ENCODE data around the gene COL13A1. TPM values are rescaled to one million over a fixed set of nuclear protein-coding genes. Genes with fewer than 3 reads are reported as not detected.

The COL13A1 gene
- total RNA-seq, 1 experiment from 2014 or later, result 3.6 TPM

- no peak overlapping the region for H3T11ph ChIP-seq (ENCODE audit: low read length)
- H3K79me2 ChIP-seq (ENCODE audit: insufficient read depth, low read length), result no peaks in the 10 kb centered on the region
- H3K27ac Mint-ChIP-seq, result no peak overlapping the region
- no peak overlapping the region for H2BK20ac ChIP-seq (ENCODE audit: low read depth, low read length, poor library complexity, severe bottlenecking)
- no peak overlapping the region for H3K4me3 Mint-ChIP-seq
- no peak overlapping the region for H3K56ac ChIP-seq (ENCODE audit: insufficient read length, low read depth, low read length)
- no peak overlapping the region for H2BK120ac ChIP-seq (ENCODE audit: low read depth, low read length, poor library complexity, severe bottlenecking)
- no peak overlapping the region for H2BK5ac ChIP-seq (ENCODE audit: insufficient read length, low read length)
- no peaks in the 10 kb centered on the region for H3K79me1 ChIP-seq (ENCODE audit: insufficient read depth, low read depth, low read length, poor library complexity, severe bottlenecking)
- no peak overlapping the region for H4K91ac ChIP-seq (ENCODE audit: insufficient read length, low read depth, low read length)
- H3K27me3 Mint-ChIP-seq (ENCODE audit: low read depth), result peaks cover 40% of the 10 kb centered on the region
- peaks cover 4 to 11% of the 10 kb centered on the region in 2 experiments for H3K9me3 Mint-ChIP-seq
- H3K9me3 ChIP-seq (ENCODE audit: control insufficient read depth, low read depth, low read length), result no peaks in the 10 kb centered on the region
- no peaks in the 10 kb centered on the region; a peak in 1 of 7 replicates for H3K36me3 Mint-ChIP-seq (ENCODE audit: insufficient read depth in 1 of 3, low read depth in 3 of 3)
- no peaks in the 10 kb centered on the region for H3K23me2 ChIP-seq (ENCODE audit: insufficient read length, low read depth, low read length, poor library complexity, severe bottlenecking)
- no peak overlapping the region for H3K27ac ChIP-seq (ENCODE audit: insufficient read length, low read depth, low read length)
- H2AFZ ChIP-seq (ENCODE audit: low read length), result no peak overlapping the region
- peaks cover 0 to 6% of the 10 kb centered on the region in 2 experiments; a peak in 1 of 4 replicates for H3K4me1 Mint-ChIP-seq
- no peaks in the 10 kb centered on the region for H3K4me1 ChIP-seq (ENCODE audit: insufficient read depth, low read length)
- DNase-seq, result no peak
- no peaks in the 10 kb centered on the region for H3K27me3 ChIP-seq (ENCODE audit: insufficient read depth, low read length)
- H2BK15ac ChIP-seq (ENCODE audit: low read depth, low read length), result no peak overlapping the region
- H3K9ac ChIP-seq (ENCODE audit: extremely low read depth, insufficient read length, low read length), result no peak overlapping the region
- no peak overlapping the region for H3K14ac ChIP-seq (ENCODE audit: insufficient read depth, low read length)
- H4K8ac ChIP-seq (replicated peaks; ENCODE audit: insufficient read length, low read depth, low read length), result no peak overlapping the region
- H4K5ac ChIP-seq (ENCODE audit: insufficient read length, low read depth, low read length), result no peak overlapping the region
- no peak for TF ChIP-seq CTCF (conservative IDR thresholded peaks at IDR 0.05)
- H3K4me2 ChIP-seq (ENCODE audit: insufficient read depth, insufficient read length, low read length), result no peak overlapping the region
- H3K23ac ChIP-seq (ENCODE audit: insufficient read length, low read depth, low read length), result no peak overlapping the region
- H3K4ac ChIP-seq (ENCODE audit: low read depth, low read length), result no peak overlapping the region
- H4K20me1 ChIP-seq (ENCODE audit: control insufficient read depth, insufficient read depth, insufficient read length), result no peaks in the 10 kb centered on the region
- H2BK12ac ChIP-seq (ENCODE audit: insufficient read length, low read depth, low read length), result no peak overlapping the region
- no peak overlapping the region for H3K18ac ChIP-seq (ENCODE audit: insufficient read length, low read depth, low read length)
- no CpG with 5 or more reads among the region's 2 CpGs for WGBS (ENCODE audit: extremely low coverage, insufficient read length, low lambda C conversion rate)
- no peak overlapping the region for H2AK5ac ChIP-seq (ENCODE audit: insufficient read length, low read length)
Measured at GRCh38 chr10:69974551-69975155, 172.9 kb downstream of the COL13A1 start.

Measured in H9 (cell line).